GM13976 (cell line): ENCODE data around the gene SH2D3C.
A peak's percentile ranks its signal among the peaks of the same experiment; 100 is the strongest.
"Not testable (repeated sequence)": the region's sequence is repeated elsewhere in the genome, so short reads cannot be mapped to it uniquely, and the experiment has no call there.

Experiments used
- DNase-seq: peaks from one replicate; pipeline ENCODE4 v3.0.0; 2012; ENCODE audit warnings: low spot score
- in situ Hi-C: fragments of 300-500 bp; cut with MboI; formaldehyde crosslinking; loops from one replicate; pipeline ENCODE4 v1.12.0; 2022; ENCODE audit warnings: low sequenced_read_pairs, mixed read lengths, inconsistent platforms; ENCODE audit not compliant: unreplicated experiment
- TF ChIP-seq, protein P1 (sequence below): IDR thresholded peaks from 2 replicates; pipeline ENCODE4 v1.5.1; 2012; ENCODE audit warnings: borderline replicate concordance, mild to moderate bottlenecking; ENCODE audit not compliant: insufficient read depth; ENCODE audit errors: extremely low read depth, missing control alignments, control extremely low read depth

Gene SH2D3C

DNA sequence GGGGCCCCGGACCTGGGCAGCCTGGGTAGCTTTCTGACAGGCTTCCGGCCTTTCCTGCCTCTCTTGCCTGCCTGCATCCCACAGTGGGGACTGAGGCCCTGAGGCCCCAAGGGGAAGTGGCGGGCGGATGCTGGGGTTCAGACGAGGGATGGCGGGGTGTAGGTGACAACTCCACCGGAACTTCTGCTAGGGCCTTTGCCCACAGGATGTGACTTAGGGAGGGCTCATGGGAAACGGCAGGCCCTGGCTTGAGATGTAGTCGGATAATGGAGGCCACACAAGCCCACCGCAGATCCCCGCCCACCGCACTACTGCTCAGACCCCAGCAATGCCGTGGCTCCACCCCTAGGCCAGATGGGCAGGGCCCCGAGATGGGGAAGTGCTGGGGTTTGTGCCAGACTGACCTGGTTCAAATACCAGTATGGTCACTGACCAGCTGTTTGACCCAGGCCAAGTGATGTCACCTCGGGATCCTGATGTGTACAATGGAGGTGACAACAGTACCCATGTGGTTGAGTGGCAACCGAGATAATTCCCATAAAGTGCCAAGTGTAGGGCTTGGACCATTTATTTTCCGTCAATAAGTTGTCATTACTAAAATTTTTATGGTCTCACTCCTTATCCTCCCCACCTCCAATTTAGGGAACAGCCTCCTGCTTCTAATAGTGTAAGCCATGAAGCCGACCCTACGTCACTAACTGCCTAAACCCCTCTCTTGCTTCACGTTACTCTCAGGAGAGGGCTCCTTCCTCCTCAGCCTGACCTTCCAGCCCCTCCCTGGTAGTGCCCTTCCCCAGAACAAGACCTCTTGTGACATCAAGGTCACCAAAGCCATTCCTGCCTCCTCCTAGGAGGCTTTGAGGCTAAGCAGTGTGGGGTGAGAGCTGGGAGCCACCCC, 4.9 kb upstream of the SH2D3C start:
- peak; percentile 69 for DNase-seq
- in situ Hi-C loops, result no loop called here
- TF ChIP-seq, protein P1, sequence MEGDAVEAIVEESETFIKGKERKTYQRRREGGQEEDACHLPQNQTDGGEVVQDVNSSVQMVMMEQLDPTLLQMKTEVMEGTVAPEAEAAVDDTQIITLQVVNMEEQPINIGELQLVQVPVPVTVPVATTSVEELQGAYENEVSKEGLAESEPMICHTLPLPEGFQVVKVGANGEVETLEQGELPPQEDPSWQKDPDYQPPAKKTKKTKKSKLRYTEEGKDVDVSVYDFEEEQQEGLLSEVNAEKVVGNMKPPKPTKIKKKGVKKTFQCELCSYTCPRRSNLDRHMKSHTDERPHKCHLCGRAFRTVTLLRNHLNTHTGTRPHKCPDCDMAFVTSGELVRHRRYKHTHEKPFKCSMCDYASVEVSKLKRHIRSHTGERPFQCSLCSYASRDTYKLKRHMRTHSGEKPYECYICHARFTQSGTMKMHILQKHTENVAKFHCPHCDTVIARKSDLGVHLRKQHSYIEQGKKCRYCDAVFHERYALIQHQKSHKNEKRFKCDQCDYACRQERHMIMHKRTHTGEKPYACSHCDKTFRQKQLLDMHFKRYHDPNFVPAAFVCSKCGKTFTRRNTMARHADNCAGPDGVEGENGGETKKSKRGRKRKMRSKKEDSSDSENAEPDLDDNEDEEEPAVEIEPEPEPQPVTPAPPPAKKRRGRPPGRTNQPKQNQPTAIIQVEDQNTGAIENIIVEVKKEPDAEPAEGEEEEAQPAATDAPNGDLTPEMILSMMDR, result no peak

DNA sequence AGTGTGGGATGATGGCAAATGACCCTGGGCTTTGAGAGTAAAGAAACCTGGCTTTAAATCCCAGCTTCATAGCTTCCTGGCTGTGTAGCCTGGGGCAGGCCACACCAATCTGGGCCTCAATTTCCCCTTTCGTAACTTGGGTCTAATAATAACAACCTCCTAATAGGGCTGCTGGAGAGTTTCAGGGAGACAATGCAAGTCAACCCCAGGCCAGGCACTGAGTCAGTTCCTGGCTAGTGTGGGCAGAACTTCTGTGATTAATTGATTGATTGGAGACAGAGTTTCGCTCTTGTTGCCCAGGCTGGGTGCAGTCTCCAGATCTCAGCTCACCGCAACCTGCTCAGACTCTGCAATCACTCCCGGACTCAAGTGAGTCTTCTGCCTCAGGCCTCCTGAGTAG, 3.3 kb upstream of the SH2D3C start:
- in situ Hi-C loops, result no loop called here
- TF ChIP-seq, protein P1, result no peak
- DNase-seq, result no peak

DNA sequence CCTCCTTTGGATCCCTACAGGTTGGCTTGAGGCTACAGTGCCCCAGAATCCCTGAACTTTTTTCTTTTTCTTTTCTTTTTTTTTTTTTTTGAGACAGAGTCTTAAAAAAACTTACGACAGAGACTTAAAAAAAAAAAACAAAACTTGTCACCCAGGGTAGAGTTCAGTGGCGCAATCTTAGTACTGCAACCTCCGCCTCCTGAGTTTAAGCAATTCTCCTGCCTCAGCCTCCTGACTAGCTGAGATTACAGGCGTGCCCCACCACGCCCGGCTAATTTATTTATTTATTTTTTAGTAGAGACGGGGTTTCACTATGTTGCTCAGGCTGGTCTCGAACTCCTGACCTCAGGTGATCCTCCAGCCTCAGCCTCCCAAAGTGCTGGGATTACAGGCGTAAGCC, 2.4 kb upstream of the SH2D3C start:
- in situ Hi-C loops, DNase-seq: not testable (repeated sequence)

DNA sequence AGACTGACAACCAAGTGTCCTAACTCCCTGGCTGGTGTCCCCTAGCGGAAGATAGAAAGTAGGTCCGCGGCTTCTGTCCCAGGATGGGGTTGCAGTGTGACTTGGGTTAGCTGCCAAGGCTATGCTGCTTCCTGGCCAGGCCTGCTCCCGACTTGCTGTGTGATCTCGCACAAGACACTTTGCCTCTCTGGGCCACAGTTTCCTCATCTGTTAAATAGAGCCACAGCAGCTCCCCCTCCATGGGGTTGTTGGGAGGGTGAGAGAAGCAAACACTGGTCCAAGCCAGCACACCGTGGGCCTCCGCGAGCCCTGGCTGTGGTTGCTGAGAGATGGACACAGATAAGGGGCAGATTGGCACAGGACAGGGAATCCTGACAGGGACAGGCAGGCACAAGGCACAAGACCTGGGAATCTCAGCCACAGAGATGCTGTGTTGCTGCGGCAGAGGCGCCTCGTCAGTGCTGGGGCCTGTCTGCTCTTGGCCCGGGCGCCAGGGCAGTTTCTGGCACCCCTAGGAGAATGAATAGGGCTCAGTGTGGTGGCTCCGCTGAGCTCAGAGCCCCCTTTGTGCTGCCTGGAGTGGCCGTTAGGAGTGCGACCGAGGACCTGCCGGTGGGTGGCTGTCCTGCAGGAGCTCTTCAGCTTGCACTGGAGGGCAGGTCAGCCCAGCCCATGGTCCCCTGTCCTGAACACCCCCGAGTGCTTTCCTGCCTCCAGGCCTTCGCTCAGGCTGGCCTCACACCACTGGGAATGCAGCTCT, 1.8 kb upstream of the SH2D3C start:
- TF ChIP-seq, protein P1, result no peak
- DNase-seq, result no peak
- in situ Hi-C loops, result no loop called here

DNA sequence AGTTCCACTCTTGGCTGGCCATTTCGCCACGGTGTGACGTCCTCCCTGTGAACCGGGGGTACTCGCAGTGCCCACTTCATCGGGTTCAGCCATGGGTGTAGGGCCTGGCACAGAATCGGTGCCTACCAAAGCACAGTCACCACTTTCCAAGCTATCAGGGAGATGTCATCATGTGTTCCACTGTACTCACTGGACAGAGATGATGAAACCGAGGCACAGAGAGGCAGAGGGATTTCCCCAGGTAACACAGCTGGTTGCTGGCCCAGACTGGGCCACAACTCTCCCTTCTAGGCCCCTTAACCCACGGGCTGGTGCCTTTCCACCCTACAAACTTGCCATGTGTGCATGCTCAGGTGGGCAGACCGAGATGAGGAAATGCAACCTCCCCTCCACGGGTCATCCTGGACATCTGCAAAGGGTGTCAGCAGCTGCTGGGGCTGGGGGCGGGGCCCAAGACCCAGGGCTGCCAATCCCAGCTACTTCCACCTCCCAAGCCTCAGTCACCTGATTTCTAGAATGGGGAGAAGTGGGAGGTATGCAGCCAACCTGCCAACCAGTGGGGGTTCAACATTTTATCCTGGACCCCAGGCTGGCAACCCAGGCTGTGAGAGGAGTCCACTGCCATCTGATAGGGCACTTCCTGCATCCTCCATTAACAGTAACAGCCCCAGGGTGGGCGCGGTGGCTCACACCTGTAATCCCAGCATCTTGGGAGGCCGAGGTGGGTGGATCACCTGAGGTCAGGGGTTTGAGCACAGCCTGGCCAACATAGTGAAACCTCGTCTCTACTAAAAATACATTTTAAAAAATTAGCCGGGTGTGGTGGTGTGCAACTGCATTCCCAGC, 893 bp upstream of the SH2D3C start:
- in situ Hi-C loops, result no loop called here
- TF ChIP-seq, protein P1, result no peak
- DNase-seq, result peak; percentile 67

DNA sequence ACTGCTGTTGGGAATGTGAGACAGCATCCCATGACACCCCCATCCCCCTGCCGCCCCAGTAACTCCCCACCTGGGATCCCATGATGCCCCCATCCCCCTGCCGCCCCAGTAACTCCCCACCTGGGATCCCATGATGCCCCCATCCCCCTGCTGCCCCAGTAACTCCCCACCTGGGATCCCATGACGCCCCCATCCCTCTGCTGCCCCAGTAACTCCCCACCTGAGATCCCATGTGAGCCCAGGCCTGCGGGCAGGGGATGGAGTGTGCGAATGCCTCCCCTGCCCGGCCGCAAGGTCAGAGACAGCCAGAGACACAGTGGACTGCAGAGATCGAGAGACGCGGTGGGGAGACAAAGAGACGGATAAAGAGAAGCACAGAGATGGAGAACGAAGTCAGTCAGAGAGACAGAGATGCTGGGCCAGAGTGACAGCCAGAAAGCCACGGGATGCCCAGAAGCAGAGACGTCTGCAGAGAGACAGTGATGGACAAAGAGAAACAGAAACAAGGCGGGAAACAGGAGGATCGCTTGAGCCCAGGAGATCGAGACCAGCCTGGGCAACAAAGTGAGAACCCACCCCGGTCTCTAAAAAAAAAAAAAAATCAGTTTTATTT, 992 bp downstream of the SH2D3C start:
- TF ChIP-seq, protein P1, result no peak
- DNase-seq, result no peak
- in situ Hi-C loops, result no loop called here
